ENCODE measurements around the gene ACSF3. TPM values are rescaled to one million over a fixed set of nuclear protein-coding genes. Genes with fewer than 3 reads are reported as not detected.
"Not testable (repeated sequence)": the region's sequence is repeated elsewhere in the genome, so short reads cannot be mapped to it uniquely, and the experiment has no call there.

Gene ACSF3
- total RNA-seq, 1 donor from 2014 or later, result 19.7 TPM

GRCh38 chr16:89055894-89056555 is 37.6 kb upstream of the ACSF3 start:
- DNase-seq (ENCODE audit: low read depth), result no peak

GRCh38 chr16:89056592-89056991 is 37.1 kb upstream of the ACSF3 start:
- no peak for DNase-seq (ENCODE audit: low read depth)

GRCh38 chr16:89057738-89058137 is 35.9 kb upstream of the ACSF3 start:
- no peak for DNase-seq (ENCODE audit: low read depth)

- DNase-seq (ENCODE audit: low read depth), result no peak
Measured at GRCh38 chr16:89058812-89059211, 34.8 kb upstream of the ACSF3 start.

- no peak for DNase-seq (ENCODE audit: low read depth)
Measured at GRCh38 chr16:89060207-89060794, 33.4 kb upstream of the ACSF3 start.

- DNase-seq (ENCODE audit: low read depth), result no peak
Measured at GRCh38 chr16:89061086-89061485, 32.6 kb upstream of the ACSF3 start.

- no peak for DNase-seq (ENCODE audit: low read depth)
Measured at GRCh38 chr16:89061590-89062380, 31.9 kb upstream of the ACSF3 start.

GRCh38 chr16:89062389-89063345 is 31.0 kb upstream of the ACSF3 start:
- DNase-seq (ENCODE audit: low read depth), result no peak

GRCh38 chr16:89063768-89064320 is 29.8 kb upstream of the ACSF3 start:
- DNase-seq (ENCODE audit: low read depth), result no peak

- no peak for DNase-seq (ENCODE audit: low read depth)
Measured at GRCh38 chr16:89064606-89065457, 28.8 kb upstream of the ACSF3 start.

GRCh38 chr16:89065458-89065822 is 28.2 kb upstream of the ACSF3 start:
- no peak for DNase-seq (ENCODE audit: low read depth)

- DNase-seq (ENCODE audit: low read depth), result no peak
Measured at GRCh38 chr16:89066721-89067120, 26.9 kb upstream of the ACSF3 start.

- no peak for DNase-seq (ENCODE audit: low read depth)
Measured at GRCh38 chr16:89067677-89068443, 25.8 kb upstream of the ACSF3 start.

GRCh38 chr16:89068814-89069616 is 24.6 kb upstream of the ACSF3 start:
- not testable (repeated sequence) for DNase-seq (ENCODE audit: low read depth)

- DNase-seq (ENCODE audit: low read depth), result no peak
Measured at GRCh38 chr16:89069920-89070319, 23.7 kb upstream of the ACSF3 start.

GRCh38 chr16:89070590-89070989 is 23.1 kb upstream of the ACSF3 start:
- DNase-seq (ENCODE audit: low read depth), result no peak

- peak; percentile 56 for DNase-seq (ENCODE audit: low read depth)
Measured at GRCh38 chr16:89071686-89072547, 21.7 kb upstream of the ACSF3 start.

Measured in myocyte (in vitro differentiated cells).